BJ (cell line): Measurements from ENCODE around the gene FXYD5. TPM values are rescaled to one million over a fixed set of nuclear protein-coding genes. Genes with fewer than 3 reads are reported as not detected.

Experiments
- CTCF ChIA-PET: fragments of 350-600 bp; formaldehyde crosslinking; extraction: SDS; loops from one replicate; lab custom pipeline; 2021; ENCODE audit warnings: antibody characterized with exemption, inconsistent platforms; lab: Yijun Ruan, JAX
- POLR2A ChIA-PET: fragments of 300-600 bp; sonication (Branson Sonifier 250); formaldehyde crosslinking; extraction: SDS; loops from one replicate; lab custom pipeline; 2021; ENCODE audit warnings: antibody characterized with exemption; lab: Charles Lee
- DNase-seq: peaks from one replicate; pipeline ENCODE4 v3.0.0-alpha.2; 2011; ENCODE audit warnings: low read depth
- H3K27me3 ChIP-seq: 2 replicates; pipeline ENCODE4 v1.6.0; 2011; ENCODE audit warnings: low read length; ENCODE audit not compliant: control insufficient read depth, insufficient read depth
- H3K36me3 ChIP-seq: 2 replicates; pipeline ENCODE4 v1.5.1; 2011; ENCODE audit warnings: low read length; ENCODE audit not compliant: control insufficient read depth, insufficient read depth
- H3K4me3 ChIP-seq: 2 replicates; pipeline ENCODE4 v1.5.1; 2011; ENCODE audit warnings: low read depth, mild to moderate bottlenecking, control low read depth, low read length
- polyA plus RNA-seq: library from polyadenylated mRNA; depleted of rRNA; stranded (reverse); fragments of >200 nt; gene quantifications from 2 replicates; pipeline ENCODE4 v1.2.3, GENCODE V29; 2011
- TF ChIP-seq, protein P1 (sequence below): IDR thresholded peaks from 2 replicates; pipeline ENCODE4 v1.5.1; 2011; ENCODE audit warnings: low read depth, mild to moderate bottlenecking, control low read depth, inconsistent platforms, low read length, moderate library complexity; ENCODE audit not compliant: insufficient read depth

Gene FXYD5
- polyA plus RNA-seq, 1 experiment = 332 TPM

DNA sequence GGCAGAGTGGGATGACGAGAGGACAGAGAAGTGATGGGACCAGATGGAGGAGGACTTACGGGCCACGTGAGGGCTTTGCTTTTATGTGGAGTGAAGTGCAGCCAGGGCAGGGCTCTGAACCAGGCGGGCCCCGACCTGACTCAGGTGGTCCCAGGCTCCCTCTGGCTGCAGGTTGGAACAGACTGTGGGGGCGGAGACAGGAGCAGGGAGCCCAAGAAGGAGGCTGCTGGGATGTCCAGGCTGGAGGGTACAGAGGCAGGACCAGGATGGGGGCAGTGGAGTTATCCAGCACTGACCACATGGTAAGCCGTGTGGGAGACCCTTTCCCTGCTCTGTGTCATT lies 2.1 kb downstream of the FXYD5 start:
- no peak for DNase-seq
- no peaks in the 10 kb centered on the region for H3K27me3 ChIP-seq
- ChIA-PET POLR2A (no interaction called here), CTCF (no interaction called here)
- peaks cover 9% of the 10 kb centered on the region for H3K36me3 ChIP-seq
- TF ChIP-seq, protein P1, sequence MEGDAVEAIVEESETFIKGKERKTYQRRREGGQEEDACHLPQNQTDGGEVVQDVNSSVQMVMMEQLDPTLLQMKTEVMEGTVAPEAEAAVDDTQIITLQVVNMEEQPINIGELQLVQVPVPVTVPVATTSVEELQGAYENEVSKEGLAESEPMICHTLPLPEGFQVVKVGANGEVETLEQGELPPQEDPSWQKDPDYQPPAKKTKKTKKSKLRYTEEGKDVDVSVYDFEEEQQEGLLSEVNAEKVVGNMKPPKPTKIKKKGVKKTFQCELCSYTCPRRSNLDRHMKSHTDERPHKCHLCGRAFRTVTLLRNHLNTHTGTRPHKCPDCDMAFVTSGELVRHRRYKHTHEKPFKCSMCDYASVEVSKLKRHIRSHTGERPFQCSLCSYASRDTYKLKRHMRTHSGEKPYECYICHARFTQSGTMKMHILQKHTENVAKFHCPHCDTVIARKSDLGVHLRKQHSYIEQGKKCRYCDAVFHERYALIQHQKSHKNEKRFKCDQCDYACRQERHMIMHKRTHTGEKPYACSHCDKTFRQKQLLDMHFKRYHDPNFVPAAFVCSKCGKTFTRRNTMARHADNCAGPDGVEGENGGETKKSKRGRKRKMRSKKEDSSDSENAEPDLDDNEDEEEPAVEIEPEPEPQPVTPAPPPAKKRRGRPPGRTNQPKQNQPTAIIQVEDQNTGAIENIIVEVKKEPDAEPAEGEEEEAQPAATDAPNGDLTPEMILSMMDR = no peak
- no peak overlapping the region for H3K4me3 ChIP-seq

DNA sequence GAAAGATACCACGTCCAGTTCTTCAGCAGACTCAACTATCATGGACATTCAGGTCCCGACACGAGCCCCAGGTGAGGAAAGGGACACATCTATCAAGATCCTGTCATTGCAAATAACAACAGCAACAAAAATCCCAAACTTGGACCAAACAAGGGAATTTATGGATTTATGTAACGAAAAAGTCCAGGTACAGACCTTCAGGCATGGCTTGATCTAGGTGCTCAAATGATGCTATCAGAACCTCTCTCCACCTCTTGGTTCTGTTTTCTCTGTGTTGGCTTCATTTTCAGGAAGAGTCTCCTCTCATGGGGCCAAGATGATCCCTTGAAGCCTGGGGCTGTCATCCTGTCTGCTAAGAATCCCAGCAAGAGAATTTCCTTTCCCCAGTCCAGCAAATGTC lies 2.9 kb downstream of the FXYD5 start:
- DNase-seq = no peak
- TF ChIP-seq, protein P1 = no peak
- Histone ChIP-seq H3K36me3 (peaks cover 9% of the 10 kb centered on the region), H3K27me3 (no peaks in the 10 kb centered on the region), H3K4me3 (no peak overlapping the region)
- ChIA-PET POLR2A (no interaction called here), CTCF (no interaction called here)

DNA sequence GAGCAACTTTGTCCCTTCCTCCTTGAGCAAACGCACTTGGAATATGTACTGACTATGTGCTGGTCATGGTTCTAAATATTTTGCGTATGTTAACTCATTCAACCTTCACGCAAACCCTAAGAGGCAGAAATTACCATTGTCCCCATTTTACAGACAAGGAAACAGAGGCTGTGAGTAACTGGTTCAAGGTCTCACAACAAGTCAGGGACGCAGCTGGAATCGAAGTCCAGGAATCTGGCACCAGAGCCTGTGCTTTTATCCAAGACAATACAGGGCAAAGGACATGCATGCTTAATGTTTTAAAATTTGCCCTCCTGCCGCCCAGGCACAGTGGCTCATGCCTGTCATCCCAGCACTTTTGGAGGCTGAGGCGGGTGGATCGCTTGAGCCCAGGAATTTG lies 5.1 kb downstream of the FXYD5 start:
- CTCF ChIA-PET = interaction anchor here (3.5 kb wide), 1 partner anchor 18 kb away, joined by 10 read pairs; no protein-coding TSS in a partner anchor
- TF ChIP-seq, protein P1 = no peak
- POLR2A ChIA-PET = no interaction called here
- Histone ChIP-seq H3K36me3 (peaks cover 17% of the 10 kb centered on the region), H3K4me3 (no peak overlapping the region), H3K27me3 (no peaks in the 10 kb centered on the region)
- DNase-seq = no peak

DNA sequence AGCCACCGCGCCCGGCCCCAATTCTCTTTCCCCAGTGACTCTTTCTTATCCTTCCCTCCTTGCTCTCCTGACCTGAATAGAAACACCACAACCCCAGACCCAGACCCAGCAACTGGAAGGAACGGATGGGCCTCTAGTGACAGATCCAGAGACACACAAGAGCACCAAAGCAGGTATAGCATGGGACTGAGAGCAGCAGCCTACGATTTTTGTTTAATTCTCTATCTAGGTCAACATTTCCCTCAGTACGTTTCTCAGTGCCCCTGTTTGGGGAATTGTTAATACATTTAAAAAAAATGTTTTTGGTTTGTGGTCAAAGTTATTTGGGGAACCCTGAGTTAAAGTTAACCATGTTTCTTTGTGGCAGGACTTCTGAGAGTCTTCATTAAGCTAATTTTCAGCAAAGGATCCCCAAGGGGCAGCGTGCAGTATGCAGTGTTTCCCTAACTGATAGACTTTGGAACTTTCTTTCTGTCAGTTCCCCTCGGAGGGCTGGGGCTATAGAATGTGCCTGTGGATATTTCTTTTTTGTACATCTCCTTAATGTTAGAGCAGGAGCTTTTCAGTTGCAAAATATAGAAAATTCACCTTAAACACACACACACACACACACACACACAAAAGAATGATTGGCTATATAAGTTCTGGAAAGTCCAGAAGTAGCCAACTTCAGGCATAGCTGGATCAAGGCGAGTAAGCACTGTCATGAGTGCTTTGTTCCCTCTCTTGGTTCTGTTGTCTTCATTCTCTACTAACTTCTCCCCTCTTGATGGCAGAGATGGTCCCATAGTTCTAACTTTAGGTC lies 6.3 kb downstream of the FXYD5 start:
- TF ChIP-seq, protein P1 = no peak
- ChIA-PET CTCF (interaction anchor here (1.4 to 3.5 kb wide), 2 partner anchors 19 to 117 kb away, joined by 3 to 10 read pairs; no protein-coding TSS in a partner anchor), POLR2A (no interaction called here)
- Histone ChIP-seq H3K36me3 (peaks cover 19% of the 10 kb centered on the region), H3K27me3 (no peaks in the 10 kb centered on the region), H3K4me3 (no peak overlapping the region)
- DNase-seq = no peak

DNA sequence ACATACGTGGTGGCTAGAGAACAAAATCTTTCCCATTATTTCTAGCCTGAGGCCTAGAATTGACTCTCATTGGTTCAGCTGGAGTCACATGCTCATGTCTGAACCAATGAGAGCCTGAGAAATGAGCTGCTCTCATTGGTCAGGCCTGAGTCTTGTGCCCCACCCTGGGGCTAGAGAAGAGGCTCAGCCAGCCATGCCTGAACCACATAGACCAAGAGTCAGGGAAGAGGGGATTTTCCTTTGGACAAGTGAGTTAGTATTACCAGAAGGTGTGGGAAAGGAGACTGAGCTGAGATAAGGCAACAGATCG lies 6.9 kb downstream of the FXYD5 start:
- POLR2A ChIA-PET = interaction anchor here (0.6 kb wide), 1 partner anchor 18 kb away, joined by 6 read pairs; the partner anchor contains the start of gene FXYD7
- CTCF ChIA-PET = interaction anchor here (1.4 to 3.5 kb wide), 2 partner anchors 20 to 118 kb away, joined by 3 to 10 read pairs; no protein-coding TSS in a partner anchor
- no peak for DNase-seq
- TF ChIP-seq, protein P1 = no peak
- no peaks in the 10 kb centered on the region for H3K27me3 ChIP-seq
- no peak overlapping the region for H3K4me3 ChIP-seq
- H3K36me3 ChIP-seq = peaks cover 23% of the 10 kb centered on the region
